H1 (cell line): Measurements from ENCODE around the gene RBSN. TPM values are rescaled to one million over a fixed set of nuclear protein-coding genes. Genes with fewer than 3 reads are reported as not detected.

Experiments
- ATF3 ChIP-seq: IDR thresholded peaks from 2 replicates; pipeline ENCODE4 v1.6.1; 2011; ENCODE audit warnings: low read depth, mild to moderate bottlenecking, low read length; ENCODE audit not compliant: insufficient read depth
- CBX8 ChIP-seq: fragments of 300-800, 300-1000 bp; sonication (generic); IDR thresholded peaks from 2 replicates; pipeline ENCODE4 v1.7.1; 2016; ENCODE audit warnings: low read depth, low read length, borderline replicate concordance
- CEBPB ChIP-seq: IDR thresholded peaks from 2 replicates; pipeline ENCODE4 v1.6.1; 2012; ENCODE audit warnings: low read depth, low read length
- CHD7 ChIP-seq: fragments of 300-600 bp; sonication (generic); IDR thresholded peaks from 2 replicates; pipeline ENCODE4 v1.7.1; 2012; ENCODE audit warnings: low read length, moderate library complexity, mild to moderate bottlenecking, inconsistent platforms; ENCODE audit not compliant: insufficient replicate concordance
- HDAC2 ChIP-seq, 2 experiments: fragments of 300-600 bp in 1 of 2; sonication (generic) in 1 of 2; IDR thresholded peaks; 2 replicates each; pipeline ENCODE4 v1.6.1; 2011 to 2012; ENCODE audit warnings: low read depth in 2 of 2, low read length in 2 of 2, mild to moderate bottlenecking in 2 of 2, moderate library complexity in 2 of 2, borderline replicate concordance in 1 of 2, inconsistent platforms in 1 of 2
- MAX ChIP-seq: IDR thresholded peaks from 2 replicates; pipeline ENCODE4 v1.6.1; 2012; ENCODE audit warnings: inconsistent platforms
- TAF7 ChIP-seq: optimal IDR thresholded peaks from 2 replicates; pipeline ENCODE3; 2011; ENCODE audit warnings: low read depth, mild to moderate bottlenecking, inconsistent platforms, low read length, moderate library complexity, borderline replicate concordance
- polyA plus RNA-seq, 7 experiments: library from polyadenylated mRNA; depleted of rRNA in 3 of 7; stranded (reverse) in 5 of 7; unstranded in 2 of 7; fragments of >200 nt in 5 of 7; fragments of 200-250 nt in 2 of 7; gene quantifications; 1 replicate in 5 of 7; 2 replicates in 1 of 7; 4 replicates in 1 of 7; pipeline versions ENCODE4 v1.2.1 to v1.2.3, GENCODE V29; 2011 to 2013; ENCODE audit warnings: missing spikeins in 2 of 7, mixed read lengths in 2 of 7
- total RNA-seq: library from RNA; stranded (reverse); fragmentation: NEBNext Ultra II Directional; extraction: Animal tissue kit (Norgen Biotek cat#: 25700); gene quantifications from 2 replicates; pipeline ENCODE4 v1.2.1, GENCODE V29; 2021

The RBSN gene
- total and polyA plus RNA-seq, 2 of the 8 experiments (the other 6 are each of a cell fraction or from before 2014, with no cell fraction given), result 5.9 to 20.0 TPM

- no peak for TF ChIP-seq CHD7
- TF ChIP-seq ATF3, result no peak
- peak in 1 of 2 experiments; percentile 76; a peak in 2 of 4 replicates for TF ChIP-seq HDAC2 (IDR thresholded peaks at IDR 0.05; ENCODE audit: borderline replicate concordance in 1 of 2, low read depth in 2 of 2, low read length in 2 of 2)
- 0 out of 2 replicates have a peak, but pooled peaks have one; percentile 5 for TF ChIP-seq CEBPB
- peak; percentile 85 for TF ChIP-seq TAF7
- no peak for TF ChIP-seq CBX8
- peak; percentile 77 for TF ChIP-seq MAX
These were observed at the start of gene RBSN (continued) for GRCh38 chr3:15098503-15099363.
